Breast epithelium (tissue), 3 donors: ENCODE measurements around the gene TOLLIP.

Source experiments
- CTCF ChIP-seq, 3 donors: fragments of 450-650 bp; IDR thresholded peaks; one replicate each; pipeline ENCODE4 v1.5.1; 2016 to 2017; ENCODE audit warnings: antibody characterized with exemption in 3 of 3, mild to moderate bottlenecking in 3 of 3, moderate library complexity in 3 of 3
- POLR2A ChIP-seq: fragments of 450-650 bp; IDR thresholded peaks from one replicate; pipeline ENCODE4 v1.6.1; 2016; ENCODE audit warnings: antibody characterized with exemption, mild to moderate bottlenecking, moderate library complexity

DNA sequence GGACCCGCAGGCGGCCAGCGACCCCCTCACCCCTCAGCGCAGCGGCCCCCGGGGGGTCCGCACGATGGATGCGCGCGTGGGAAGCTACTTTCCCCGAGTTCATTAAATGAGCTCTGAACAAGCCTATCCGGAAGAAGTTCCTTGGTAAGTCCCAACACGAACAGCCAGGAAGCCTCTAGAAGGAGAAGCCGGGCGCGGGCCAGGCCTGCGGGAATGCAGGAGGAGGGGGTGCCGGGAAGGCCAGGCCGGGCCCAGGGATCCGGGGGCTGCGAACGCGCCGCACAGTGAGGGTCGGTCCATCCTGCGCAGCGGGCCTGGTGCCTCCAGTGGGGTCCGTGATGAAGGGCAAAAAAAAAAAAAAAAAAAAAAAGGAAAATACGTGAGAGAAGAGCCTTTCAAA, 36.9 kb downstream of the TOLLIP start:
- no peak for TF ChIP-seq POLR2A
- TF ChIP-seq CTCF (IDR thresholded peaks at IDR 0.05) = no peak
